Suprapubic skin (tissue), 4 donors: ENCODE measurements around the gene CELF4.

Experiments
- CTCF ChIP-seq, 2 donors: fragments of 200-600 bp in 1 of 2; fragments of 450-650 bp in 1 of 2; sonication (generic) in 1 of 2; IDR thresholded peaks; one replicate each; pipeline ENCODE4 v1.5.1; 2016 to 2019; ENCODE audit warnings: antibody characterized with exemption in 2 of 2, mild to moderate bottlenecking in 1 of 2, moderate library complexity in 1 of 2
- POLR2A ChIP-seq, 2 donors: fragments of 450-650 bp; IDR thresholded peaks; one replicate each; pipeline ENCODE4 v1.6.1; 2017; ENCODE audit warnings: antibody characterized with exemption in 2 of 2, mild to moderate bottlenecking in 2 of 2, moderate library complexity in 2 of 2
- POLR2AphosphoS5 ChIP-seq, 3 donors: sonication (generic); formaldehyde crosslinking; IDR thresholded peaks; one replicate each; pipeline ENCODE4 v1.6.1; 2017; ENCODE audit warnings: antibody characterized with exemption in 3 of 3

GRCh38 chr18:37567061-37567993 lies 1.7 kb upstream of the CELF4 start:
- TF ChIP-seq CTCF (IDR thresholded peaks at IDR 0.05) (no peak), POLR2A (IDR thresholded peaks at IDR 0.05) (no peak), POLR2AphosphoS5 (IDR thresholded peaks at IDR 0.05) (no peak)
